GM21717 (cell line): ENCODE results near the gene FAR1.
A peak's percentile ranks its signal among the peaks of the same experiment; 100 is the strongest.

Experiments
- ATAC-seq: cut with Tn5 transposase; IDR thresholded peaks from one replicate; pipeline ENCODE4 v1.9.1; 2021; ENCODE audit warnings: mild to moderate bottlenecking, moderate library complexity; ENCODE audit not compliant: unreplicated experiment

FAR1 gene

DNA sequence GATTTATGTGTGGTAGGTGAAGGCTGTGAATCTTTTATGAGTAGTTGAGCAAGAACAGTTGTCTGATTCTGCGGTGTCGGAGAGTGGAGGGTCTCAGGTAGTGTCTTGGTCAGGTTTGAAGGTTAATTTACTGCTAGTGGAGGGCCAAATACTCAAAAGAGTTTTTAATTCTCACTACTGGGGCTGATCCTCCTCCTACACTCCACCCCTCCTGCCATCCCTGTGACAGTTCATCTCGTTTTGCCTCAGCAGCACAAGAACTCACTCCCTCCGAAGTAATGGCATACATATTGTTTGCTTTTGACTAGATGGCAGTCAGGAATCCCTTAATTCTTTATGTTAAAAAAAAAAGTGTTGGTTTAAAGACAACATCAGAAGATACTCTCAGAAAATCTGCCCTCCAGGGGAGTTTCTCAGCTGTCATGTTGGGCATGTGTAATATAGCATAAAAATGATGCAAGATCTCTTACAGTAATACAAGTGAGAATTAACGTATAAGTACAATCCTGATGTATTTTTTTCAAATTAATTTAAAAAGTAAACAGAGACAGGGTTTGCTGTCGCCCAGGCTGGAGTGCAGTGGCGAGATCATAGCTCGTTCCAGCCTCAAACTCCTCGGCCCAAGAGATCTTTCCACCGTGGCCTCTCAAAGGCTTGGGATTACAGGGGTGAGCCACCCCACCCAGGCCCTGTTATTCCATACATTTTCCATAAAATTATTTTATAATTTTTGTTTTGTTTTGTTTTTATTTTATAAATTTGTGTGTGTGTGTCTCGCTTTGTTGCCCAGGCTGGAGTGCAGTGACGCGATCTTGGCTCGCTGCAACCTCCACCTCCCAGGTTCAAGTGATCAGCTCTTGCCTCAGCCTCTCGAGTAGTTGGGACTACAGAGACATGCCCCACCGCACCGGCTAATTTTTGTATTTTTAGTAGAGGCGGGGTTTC is 1.3 kb downstream of the FAR1 start:
- ATAC-seq: no peak

DNA sequence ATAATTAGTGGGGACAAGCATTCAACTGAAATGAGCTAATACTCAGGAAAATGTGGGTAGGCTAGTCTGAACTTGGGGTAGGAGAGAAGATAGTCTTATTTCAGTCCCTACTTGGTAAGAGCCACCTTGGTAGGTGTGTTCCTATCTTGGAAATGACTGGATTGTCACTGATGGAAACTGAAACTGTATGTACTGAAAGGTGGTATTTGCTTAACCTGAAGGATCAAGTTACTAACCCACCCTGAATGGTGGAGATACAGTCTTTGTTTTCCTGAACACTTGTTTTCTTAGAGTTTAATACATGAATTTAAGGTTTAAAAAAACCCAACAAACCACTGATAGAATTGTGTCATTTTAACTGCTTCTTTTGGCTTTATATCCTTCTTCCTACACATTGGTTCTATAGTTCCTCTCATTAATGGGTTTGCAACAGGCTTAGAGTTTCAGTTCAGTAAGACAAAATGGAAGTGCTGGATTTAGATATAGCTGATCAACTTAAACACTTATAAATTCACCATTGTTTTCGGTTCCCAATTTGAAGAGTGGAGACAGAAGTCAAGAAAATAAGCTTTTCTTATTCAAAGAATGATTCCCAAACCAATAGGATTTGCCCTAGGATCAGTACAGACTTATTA is 4.2 kb downstream of the FAR1 start:
- ATAC-seq: no peak

DNA sequence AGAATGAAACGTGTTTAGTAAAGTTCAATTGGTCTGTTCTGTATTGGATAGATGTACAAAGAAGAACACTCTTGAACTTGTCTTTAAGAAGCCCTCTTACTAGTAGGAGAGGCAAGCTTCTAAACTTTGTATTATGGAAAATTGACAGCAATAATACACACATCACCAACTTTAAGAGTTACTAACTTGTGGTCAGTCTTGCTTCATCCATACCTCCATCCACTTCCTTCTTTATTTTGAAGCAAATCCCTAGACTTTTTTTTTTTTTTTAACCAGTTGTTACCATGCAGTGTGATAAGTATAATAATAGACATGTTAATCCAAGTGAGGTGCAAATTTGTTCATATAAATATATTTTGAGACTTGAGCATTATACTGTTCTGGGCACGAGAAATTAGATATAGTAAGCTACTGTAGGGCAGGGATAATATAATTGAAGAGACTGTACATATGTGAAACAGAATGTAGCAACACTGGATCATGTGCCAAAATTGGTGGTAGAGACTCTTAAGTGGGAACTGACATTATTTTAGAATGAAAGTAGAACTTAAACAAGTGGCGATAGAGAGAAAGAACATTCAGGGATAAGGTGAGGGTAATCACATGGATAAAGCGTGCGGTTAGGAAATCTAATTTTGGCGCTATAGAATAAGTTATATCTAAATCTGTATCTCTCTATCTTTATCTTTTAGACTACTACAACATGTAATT is 6.5 kb downstream of the FAR1 start:
- no peak for ATAC-seq

DNA sequence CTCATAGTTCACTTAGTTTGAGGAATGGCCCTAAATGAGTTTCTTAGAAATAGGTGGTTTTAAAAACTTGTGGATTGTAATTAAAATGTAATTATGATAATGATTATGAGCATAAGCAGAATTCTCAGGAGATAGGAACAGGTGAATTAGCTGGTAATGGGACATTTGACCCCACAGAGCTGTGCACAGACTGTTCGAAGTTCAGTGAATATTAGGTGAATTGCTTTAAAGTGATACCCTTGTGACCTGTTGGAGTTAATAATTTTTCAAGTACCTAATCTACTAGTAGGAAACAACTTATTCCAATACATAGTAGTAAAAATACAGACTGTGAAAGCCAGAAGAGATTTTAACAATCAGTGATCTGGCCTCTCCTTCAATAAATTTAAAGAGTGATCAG is 8.1 kb downstream of the FAR1 start:
- no peak for ATAC-seq

DNA sequence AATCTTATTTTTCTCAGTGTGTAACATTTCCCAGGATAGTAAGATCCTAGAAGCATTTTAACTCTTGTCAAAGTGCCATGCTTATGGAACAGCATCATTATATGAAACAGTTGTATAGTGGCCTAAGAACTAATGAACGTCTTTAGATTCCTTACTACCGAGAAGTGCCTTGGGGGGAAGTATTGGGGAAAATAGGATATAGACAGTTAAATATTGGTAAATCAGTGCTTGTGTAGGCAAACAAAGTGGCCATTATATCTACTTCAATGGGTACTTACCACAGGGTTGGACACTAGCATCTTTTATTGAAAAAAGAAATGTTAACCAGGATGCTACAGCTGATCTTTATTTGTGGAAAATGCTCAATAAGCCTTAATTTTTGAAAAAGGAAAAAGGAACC is 11.3 kb downstream of the FAR1 start:
- ATAC-seq: no peak

DNA sequence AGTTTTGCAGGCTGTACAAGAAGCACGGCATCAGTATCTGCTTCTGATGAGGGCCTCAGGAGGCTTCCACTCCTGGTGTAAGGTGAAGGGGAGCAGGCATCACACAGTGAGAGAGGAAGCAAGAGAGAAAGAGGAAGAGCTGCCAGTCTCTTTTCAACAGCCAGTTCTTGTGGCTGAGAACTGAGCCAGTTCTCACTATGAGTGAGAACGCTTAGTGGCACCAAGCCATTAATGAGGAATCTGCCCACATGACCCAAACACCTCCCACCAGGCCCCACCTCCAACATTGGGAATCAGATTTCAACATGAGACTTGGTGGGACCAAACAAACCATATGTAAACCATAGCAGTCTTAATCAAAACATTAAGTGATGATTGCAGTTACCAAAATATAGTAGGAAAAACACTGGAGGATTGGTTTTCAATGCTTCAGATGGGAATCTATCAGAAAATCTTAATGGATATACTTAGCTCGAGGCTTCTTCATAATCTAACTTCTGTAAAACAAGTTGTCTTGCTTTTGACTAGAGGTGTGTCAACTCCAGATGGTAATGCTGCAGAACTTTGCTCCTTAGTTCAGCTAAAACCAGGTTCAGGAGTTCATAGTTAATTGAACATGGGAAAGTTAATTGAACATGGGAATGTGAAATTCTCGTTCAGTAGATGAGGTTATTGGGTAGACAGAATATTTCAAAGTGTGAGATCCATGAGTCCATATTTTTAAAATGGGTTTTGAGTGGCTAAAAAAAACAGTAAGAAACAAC is 12.2 kb downstream of the FAR1 start:
- peak; percentile 89 for ATAC-seq

DNA sequence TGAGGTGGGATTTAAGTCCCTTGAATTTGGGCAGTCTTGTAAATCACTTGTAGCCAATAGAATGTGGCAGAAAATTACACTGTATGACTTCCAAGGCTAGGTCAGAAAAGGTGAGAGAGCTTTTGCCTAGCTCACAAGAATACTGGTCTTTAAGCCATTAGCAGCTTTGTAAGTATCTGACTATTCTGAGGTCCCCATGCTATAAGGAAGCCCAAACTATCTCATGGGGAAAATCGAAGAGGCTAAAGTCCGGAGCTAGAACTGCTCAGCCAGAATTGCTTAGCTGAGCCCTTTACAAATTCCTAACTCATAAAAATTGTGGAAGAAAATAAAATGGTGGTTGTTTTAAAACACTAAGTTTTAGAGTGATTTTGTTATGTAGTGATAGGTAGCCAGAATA is 13.0 kb downstream of the FAR1 start:
- ATAC-seq: no peak

DNA sequence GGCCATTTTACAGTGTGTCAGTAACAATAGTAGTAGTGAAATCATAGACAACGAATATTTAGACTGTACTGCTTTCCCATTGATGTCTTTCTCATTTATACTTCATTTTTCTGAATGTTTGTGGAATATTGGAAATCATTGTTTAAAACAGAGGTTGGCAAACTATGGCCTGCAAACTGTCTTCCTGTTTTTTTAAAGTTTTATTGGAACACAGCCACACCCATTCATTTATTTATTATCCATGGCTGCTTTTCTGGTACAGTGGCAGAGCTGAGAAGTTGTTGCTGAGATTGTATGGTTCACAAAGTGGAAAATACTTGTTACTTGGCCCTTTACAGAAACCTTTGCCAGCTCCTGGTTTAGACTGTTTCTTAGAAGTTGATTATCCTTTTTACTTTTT is 13.7 kb downstream of the FAR1 start:
- no peak for ATAC-seq

DNA sequence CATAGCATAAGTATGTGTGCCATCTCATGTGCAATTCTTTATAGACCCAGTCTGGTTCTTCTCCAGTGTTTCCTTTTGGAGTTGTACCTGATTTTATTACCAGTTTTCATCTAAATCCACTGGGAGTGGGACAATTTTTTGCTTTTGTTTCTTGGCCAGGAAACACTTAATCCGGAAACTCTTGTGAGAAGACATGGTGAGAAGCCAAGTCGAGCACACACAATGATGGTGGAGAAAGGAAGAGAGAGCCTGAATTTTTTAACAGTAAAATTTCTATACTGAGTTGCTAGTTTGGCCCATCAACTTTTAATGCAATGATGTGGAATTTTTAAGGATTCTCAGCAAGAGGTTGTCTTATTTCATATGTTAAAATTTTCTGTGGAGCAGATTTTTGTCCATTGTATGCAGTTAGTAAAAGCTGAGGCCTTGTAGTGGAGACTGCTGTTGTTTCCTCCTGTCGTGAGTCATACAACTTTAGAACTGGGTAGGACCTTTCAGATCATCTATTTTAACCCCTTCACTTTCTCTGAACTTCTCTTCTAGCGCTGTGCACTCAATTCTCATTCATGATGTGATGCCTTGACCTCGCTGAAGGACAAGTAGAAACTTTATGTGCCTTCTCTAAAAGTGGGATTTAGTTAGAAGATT is 17.1 kb downstream of the FAR1 start:
- no peak for ATAC-seq

DNA sequence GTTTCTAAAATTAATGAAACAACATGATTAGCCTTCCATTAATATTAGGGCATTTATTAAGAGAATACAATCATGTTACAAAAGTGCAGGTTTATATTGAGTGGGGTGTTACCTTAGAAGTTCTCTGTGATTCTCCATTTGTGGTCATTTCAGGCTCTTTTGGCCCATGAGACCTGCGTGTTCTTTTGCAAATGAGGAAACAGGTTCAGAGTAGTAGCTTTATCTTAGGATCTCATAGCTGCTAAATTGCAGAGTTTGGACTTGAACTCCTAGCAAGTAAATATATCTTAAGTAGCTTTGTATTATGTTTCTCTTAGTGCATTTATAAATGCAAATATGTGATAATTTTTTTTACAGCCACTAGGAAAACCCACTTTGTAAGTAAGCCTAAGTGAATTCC is 18.3 kb downstream of the FAR1 start:
- no peak for ATAC-seq

DNA sequence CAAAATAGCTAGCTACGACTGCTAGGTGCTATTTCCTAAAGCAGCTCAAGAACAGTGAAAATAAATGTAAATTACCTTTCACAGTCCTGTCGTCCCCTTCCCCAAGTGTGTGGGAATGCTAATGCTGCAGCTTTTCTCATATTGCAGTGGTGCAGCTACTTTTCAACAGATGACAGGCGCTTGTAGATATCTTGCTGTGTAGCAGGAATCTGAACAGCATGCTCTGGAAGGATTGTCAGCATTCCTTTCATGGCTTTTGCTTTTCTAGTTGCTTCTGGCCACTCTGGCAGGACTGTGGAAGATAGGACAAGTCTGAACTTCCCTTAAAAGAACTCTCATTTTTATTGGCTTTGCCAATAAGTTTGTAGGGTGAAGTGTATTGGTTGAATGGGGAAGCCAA is 18.8 kb downstream of the FAR1 start:
- no peak for ATAC-seq

DNA sequence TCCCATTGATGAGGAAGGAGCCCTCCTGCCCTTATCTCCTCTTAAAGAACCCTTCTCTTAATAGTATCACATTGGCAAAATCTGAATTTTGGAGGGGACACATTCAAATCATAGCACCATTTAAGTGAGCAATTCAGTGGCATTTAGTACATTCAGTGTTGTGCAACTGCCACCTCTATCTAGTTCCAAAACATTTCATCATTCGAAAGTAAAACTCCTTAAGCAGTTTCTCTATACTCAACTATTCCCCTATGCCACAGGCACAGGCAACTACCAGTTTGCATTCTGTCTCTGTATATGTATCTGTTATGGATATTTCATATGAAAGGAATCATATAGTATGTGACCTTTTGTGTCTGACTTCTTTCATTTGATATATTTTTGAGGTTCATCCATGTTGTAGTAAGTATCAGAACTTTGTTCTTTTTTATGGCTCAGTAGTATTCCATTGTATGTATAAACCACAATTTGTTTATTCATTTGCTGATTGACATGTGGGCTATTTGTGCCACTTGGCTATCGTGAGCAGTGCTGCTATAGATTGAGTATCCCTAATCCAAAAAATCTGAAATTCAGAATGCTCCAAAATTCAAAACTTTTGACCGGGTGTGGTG is 22.9 kb downstream of the FAR1 start:
- no peak for ATAC-seq

DNA sequence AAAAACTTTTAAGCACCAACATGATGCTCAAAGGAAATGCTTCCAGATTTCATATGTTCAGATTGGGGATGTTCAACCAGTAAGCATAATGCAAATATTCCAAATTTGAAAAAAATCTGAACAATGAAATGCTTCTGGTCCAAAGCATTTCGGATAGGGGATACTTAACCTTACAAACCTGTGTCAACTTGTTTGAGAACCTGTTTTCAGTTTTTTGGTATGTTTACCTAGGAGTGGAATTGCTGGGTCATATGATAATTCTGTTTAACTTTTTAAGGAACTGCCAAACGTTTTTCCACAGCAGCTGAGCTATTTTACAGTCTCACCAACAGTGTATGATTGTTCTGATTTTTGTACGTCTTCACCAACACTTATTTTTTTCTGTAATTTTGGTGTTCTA is 23.7 kb downstream of the FAR1 start:
- ATAC-seq: no peak

DNA sequence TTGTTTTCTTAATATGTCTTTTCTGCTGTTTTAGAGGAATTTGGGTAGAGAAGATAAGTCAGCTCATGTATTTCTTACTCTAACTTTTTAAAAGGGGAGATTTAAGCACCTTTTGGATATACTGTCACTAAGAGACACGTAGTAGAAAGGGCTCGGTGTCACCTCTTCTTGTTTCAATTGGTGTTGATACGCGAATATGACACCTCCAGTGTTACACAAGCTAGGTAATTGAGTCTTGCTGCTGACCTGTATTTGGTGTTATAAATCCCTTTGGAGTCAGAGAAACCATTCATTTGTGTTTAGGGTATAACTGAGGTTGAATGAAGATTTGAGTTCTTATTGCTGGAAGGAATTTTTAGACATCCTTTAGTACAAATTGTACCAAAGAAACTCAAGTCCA is 25.6 kb downstream of the FAR1 start:
- ATAC-seq: no peak

DNA sequence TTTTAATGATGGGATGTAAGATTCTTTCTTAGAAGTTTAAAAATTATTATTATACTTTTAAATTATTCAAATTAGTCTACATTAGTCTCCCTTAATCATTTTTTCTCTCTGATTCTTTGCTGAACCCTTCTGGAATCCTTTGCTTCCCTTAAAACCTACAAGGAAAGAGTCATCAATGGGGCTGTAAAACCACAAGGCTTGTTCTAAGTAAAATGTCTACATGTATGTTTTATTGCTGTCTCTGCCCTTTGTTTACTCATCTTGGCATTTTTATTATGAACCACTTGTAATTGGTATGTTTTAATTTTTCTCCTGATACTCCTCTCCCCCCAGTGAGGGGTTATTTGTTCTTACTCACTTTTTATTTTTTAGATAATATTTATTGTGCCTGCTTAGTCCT is 27.4 kb downstream of the FAR1 start:
- no peak for ATAC-seq

DNA sequence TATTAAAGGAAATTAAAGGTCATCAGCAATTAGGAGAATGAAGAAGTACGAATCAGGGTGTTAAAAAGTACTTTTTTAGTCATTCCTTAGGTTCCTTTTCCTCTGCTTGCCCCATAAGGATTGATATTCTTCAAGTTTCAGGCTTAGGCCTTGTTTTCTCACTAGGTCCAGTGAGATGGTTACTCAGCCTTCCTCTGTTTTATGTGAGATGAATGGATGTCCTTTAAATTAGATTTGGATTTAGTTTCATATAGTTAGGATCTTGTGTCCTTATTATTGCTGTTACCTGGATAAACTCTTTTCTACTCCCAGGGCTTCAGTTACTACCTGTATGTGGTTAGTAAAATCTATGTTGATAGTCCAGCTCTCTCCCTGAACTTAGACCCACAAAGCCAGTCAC is 29.2 kb downstream of the FAR1 start:
- ATAC-seq: no peak

DNA sequence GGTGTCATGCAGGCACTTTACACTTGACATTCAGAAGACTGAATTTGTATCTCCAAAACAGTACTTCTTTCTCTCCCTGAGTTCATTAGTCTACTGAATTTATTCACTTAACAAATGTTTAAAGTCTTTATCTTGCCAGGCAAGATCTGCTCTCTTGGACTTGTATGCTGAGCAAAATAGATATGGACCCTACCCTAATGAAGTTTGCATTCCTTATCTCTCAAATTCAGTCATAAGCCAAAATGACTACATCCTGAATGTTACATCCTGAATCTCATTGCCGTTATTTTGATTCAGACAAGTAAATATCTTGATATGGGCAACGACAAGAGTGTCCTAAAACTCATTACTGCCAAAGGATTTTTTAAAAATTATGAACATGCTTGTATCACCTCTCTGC is 29.7 kb downstream of the FAR1 start:
- ATAC-seq: no peak

DNA sequence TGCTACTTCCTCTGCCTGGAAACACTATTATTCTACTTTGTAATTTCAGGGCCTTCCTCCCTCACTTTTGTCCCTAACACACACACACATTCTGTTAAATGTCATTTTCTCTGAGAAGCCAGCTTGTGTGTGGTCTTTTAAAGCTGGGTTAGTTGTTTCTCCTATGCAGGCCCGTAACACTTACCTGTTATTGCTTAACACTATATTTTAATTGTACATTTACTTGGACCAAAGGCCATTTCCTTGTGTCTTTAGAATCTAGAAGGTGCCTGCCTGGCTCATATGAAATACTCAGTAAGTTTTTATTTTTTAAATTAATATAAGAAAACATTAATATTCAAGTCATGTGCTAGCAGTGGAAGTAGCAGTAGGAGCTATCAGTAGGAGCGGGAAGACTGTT is 30.6 kb downstream of the FAR1 start:
- no peak for ATAC-seq

DNA sequence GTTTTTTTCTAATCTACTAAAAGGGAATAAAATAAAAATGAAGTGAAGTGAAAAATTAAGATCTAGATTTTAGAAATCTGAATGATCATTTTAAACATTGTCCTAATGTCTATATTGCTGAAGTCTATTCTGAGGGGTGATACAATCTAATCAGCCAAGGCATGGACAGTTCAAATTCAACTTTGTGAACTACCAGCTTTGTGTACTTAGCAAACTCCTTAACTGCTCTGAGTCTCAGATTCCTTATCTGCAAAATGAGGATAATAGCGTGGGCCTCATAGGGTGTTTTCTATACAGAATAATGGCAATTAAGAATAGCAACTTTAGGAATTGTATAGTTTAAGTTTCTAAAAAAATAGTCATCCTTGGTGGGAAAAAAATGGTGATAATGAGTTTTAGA is 31.4 kb downstream of the FAR1 start:
- ATAC-seq: no peak

DNA sequence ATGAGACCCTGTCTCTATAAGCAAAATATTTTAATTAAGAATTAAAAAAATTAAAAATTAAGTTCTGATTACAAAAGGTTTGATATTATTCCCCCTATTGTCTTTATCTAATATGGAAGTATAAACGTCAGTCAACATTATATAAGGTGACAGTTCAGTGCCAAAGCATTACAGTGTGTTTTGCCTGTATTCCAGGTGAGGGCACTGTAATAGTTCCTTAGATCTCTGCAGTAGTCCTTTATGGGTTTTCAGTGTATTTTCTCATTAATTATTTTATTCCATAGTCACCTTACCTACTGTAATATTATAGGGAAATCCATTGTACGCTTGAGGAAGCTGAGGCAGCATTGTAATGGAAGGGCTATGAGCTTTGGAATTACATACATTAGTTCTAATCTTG is 33.0 kb downstream of the FAR1 start:
- ATAC-seq: no peak
